GM18519 (cell line): ENCODE results near the gene MFF.
A peak's percentile ranks its signal among the peaks of the same experiment; 100 is the strongest.
"Not testable (repeated sequence)": the region's sequence is repeated elsewhere in the genome, so short reads cannot be mapped to it uniquely, and the experiment has no call there.

Source experiments
- ATAC-seq: cut with Tn5 transposase; IDR thresholded peaks from one replicate; pipeline ENCODE4 v1.9.1; 2021; ENCODE audit warnings: mild to moderate bottlenecking, moderate library complexity; ENCODE audit not compliant: unreplicated experiment, low FRiP score

MFF gene

DNA sequence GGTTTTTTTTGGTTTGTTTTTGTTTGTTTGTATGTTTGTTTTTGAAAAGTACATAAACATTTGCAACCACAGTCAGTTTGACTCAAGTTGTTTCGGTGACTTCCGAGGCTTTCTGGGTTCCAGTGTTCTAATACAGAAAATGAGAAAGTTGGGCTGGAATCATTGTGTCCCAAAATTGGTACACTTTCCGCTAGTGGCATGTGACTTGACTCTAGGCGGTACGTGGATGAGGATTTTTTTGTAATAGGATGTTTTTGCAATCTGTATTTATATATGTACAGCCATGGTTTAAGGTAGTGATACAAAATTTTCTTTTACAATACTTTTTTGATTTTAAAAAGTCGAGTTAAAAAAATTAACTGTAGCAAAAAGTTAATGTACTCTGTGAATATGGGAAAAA, 1.7 kb downstream of the MFF start:
- no peak for ATAC-seq

DNA sequence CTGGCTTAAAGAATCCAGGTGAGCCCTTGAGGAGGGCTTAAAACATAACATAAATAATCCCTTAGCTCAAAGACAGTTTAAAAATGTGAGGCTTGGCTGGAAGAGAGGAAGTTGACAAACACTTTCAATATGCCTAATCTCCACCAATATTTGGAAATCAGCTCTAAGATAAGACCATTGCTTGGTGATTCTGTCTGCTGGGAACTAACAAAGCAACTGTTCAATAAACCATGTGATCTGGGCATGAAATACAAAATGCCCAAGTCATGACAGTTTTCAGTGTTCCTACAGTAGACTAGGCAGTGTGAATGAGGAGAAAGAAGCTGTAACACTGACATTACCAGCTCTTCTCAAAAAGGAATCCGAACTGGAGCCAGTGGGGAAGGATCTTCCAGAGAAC, 10.7 kb downstream of the MFF start:
- ATAC-seq, result no peak

DNA sequence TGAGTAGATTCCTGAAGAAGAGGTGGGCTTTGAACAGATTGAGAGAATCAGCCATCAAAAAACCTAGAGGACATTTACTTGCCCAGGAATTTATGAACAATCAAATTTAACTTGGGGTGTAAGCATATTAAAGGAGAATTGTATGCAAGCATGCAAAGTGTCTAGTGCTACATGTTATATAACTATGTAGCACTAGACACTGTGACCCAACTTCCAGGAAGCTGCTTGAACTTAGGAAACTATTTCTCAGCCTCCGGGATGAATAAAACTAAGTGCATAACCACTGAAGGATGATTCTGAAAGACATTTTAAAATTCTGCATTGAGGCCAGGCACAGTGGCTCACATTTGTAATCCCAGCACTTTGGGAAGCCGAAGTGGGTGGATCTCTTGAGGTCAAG, 12.4 kb downstream of the MFF start:
- ATAC-seq, result no peak

DNA sequence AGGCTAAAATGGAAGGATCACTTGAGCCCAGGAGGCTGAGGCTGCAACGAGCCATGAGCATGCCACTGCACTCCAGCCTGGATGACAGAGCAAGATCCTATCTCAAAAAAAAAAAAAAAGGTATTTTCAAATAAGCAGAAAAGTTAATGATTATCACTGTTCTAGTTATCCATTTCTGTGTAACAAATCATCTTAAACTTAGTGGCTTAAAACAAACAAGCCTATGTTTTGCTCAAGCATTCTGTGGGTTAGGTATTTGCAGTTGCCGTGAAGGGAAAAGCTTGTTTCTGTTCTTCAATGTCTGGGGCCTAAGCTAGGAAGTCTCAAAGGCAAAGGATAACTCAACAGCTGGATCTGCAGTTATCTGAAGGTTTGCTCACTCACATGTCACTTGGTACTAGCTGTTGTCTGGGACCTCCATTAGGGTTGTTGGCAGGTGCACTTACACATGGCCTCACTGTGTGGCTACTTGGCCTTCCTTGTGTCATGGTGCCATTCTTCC, 14.1 kb downstream of the MFF start:
- no peak for ATAC-seq

DNA sequence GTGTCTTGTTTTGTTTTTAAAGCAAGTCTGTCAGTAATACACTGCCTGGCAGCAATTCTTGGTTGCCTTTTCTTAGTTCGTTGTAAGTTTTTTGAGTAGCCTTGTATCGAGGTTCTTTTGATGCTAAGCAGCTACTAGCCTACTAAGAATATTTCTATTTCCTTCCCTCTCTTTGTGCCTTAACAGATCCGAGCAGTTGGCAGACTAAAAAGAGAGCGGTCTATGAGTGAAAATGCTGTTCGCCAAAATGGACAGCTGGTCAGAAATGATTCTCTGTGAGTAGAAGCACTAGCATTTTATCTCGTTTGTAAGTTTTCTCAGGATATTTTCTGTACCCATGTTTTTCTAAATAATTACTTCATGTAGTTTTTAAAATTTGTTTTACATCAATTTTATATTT, 15.1 kb downstream of the MFF start:
- ATAC-seq, result no peak

DNA sequence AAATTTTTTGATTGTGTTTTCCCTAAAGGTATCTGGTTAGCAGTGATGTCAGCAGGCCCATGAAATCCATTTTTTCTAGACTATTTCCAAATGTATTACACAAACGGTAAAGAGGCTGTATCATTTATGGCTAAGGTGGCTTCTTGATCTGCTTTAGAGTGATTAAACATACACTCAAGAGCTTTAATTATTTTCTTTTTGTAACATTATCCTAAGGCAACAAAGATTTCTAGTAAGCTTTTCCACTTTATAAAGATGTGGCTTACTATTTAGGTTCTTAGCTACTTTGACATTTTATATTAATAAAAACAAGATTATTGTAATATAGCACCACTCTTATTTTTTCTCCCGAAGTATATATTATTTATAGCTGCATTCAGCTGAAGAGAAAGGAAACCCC, 16.5 kb downstream of the MFF start:
- ATAC-seq, result no peak

DNA sequence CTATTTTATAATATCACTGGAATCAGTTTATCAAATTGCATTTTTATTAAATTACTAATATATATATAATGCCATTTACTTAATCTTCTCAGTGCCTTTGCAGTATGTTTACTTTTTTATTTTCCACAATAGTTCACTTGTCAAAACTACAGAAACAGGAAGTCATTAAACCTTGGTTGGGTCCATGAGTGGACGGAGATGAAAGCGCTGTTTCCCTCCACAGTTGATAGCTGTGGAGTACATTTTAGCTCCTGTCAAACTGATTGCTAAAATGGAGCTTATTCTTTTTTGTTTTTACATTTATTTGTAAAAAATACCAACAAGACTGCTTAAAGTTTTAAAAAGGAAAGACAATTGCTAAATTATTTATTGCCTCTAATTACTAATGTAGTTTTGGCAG, 19.2 kb downstream of the MFF start:
- ATAC-seq, result no peak

DNA sequence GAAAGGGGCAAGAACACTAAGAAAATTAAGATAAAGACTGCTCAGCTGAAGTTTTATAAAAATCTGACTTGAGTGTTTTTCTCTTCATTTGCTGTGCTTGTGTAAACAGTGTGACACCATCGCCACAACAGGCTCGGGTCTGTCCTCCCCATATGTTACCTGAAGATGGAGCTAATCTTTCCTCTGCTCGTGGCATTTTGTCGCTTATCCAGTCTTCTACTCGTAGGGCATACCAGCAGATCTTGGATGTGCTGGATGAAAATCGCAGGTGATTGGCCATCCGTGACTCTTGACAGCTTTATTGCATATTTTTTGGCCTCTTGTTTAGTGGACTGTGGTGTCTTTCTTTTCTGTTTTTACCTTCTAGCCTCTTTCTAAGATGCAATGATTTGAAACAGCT, 22.1 kb downstream of the MFF start:
- no peak for ATAC-seq

DNA sequence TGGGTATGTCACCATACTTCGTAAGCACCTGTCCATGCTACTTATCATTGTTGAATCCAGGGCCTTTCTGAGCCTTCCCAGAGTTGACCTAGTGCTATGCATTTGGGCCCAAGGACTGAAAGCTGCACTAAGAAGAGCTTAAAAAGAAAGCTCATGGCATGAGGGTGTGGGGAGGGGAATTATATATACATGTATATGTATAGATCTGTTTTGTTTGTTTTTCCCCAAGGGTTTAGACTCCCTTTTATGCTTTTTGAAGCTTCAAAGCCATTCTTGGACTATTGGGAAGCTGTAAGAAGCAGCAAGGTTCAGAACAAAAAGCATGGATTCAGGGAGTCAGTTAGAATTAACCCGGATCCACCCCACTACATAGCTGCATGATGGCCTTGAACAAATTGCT, 23.3 kb downstream of the MFF start:
- ATAC-seq, result no peak

DNA sequence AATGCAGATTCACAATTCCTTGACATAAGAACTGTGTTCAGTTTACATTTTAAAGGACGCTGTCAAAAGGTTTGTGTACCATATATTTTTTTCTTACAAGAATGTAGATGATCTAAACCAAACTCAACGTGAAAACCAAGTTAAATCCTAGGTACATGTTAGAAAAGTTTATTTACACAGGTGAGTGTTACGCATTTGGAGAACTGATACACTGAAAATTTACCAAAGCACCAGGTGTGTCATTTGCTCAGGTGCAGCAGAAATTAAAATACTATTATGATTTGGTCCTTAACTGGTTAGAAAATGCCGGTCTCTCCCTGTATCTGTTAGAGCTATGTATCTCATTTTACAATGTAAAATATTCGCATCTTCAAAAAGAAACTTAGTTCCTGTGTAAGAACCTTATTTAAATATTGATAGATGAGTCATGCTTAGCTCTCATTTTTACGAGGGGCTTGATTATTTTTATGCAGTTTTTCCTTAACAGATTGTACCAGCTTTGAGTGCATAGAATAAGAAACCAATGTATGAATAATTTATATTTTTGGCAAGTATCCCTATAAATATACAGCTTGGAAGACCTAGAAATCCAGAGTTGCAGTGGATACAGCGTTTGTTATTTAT, 25.1 kb downstream of the MFF start:
- ATAC-seq, result no peak

DNA sequence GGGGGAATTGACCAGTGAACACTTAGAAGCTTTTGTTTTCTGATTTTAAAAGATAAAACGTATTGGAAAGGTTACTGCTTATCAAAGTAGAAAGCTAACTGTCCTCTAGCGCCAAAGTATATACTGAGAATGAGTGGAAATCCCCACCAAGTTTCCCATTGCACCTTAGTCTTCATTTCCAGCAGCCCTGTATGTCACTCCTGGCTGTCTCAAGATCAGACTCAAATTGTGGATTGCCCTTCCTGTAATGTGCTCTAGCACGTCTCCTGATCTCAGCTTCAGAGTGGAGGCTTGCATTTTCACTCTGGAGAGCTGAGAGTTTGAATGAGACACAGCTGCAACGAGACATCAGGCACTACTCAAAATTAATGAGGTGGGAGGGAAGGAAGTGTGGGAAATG, 26.6 kb downstream of the MFF start:
- peak; percentile 88 for ATAC-seq

DNA sequence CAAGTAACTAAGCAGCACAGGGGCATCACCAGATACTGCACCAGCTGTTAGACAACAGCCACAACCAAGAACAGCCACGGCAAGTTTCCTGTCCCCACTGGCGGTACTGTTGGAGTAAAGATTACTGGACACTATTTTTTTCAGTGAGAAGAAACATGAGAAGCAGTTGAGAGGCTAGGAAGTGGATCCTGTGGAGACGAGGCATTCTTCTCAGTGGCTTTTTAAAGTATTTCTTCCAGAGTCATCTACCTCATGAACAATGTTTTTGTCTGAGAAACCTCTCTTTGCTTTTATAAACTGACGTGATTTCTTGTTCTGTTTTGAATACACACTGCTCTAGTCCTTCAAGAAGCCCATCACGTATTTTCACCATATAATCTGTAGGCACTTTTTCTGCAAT, 35.3 kb downstream of the MFF start:
- no peak for ATAC-seq

DNA sequence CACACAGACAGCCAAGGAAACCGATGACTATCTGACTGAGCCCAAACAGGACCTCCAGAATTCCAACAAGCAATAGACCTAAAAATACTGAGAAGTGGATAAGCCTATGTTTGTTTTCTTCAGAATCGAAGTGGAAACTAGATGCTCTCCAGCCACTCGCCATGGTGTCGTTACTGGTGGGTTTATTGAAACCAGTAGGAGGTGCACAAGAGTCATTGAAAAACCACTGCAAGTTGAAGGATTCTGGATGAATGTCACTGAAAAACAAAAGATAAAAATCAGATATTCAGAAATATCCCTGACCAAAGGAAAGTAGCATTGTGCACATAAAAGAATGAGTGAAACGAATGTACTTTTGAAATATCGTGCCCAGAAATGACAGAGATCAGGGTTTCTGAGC, 38.7 kb downstream of the MFF start:
- ATAC-seq, result no peak

DNA sequence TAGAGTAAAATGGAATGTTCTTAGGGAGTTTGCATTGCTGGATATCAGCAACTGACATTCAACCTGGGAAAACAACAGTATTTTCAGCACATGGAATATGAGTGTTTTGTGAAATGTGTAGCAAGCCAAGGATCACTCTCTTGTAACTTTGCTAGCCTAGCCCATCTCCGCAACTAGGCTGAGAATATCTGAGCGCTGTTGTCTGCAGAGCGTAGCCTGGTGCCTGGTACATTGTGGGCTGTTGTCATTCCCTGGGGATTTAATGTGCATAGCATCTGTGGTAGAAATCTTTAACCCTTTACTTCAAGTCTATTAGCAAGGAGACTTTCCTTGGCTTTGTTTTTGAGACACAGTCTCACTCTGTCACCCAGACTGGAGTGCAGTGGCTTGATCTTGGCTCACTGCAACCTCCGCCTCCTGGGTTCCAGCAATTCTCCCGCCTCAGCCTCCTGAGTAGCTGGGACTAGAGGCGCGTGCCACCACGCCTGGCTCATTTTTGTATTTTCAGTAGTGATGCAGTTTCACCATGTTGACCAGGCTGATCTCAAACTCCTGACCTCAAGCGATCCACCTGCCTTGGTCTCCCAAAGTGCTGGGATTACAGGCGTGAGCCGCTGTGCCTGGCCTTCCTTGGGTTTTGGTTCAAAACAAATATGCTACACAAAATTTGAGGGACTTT, 39.7 kb downstream of the MFF start:
- ATAC-seq, result not testable (repeated sequence)

DNA sequence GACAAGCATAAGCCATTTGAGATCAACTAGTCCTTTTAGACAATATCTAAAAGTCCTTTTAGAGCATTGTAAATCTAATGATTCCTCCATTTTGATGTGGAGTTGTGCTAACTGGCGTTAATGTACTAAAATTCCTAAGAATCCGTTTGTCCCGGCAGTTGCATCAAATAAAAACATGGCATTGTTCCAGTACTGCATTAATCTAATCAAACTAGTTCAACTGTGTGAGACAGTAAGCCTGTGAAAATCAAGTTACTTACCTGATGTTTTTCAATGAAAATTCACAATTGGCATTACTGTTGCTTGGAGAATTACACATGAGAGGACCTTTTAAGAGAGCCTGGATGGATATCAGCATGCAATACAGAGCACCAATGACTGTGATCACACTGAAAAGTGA, 40.8 kb downstream of the MFF start:
- ATAC-seq, result no peak

DNA sequence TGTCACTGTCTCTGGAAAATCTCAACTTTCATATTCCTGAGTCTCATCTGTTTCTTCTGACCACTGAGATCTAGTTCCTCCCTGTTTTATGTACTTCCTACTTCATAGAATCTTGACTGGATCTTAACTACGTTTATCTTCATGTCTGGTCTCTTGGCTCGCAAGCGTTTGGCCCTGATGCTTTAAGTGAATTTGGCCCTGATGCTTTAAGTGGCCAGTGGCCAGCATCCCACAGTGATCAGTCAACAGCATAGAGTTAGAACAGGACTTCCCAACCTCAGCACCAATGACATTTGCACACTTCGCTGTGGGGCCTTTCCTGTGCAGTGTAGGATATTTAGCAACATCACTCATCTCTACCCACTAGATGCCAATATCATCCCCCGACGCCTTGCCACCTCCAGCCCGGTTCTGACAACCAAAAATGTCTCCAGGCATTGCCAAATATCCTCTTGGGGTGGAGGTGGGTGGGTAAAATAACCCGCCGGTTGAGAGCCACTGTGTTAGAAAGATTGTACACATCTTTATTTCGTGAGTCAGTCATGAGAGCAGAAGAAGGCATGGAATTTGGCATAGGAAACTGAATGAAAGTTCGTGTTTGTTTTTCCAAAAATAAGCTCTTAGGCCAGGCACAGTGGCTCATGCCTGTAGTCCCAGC, 41.8 kb downstream of the MFF start:
- no peak for ATAC-seq

DNA sequence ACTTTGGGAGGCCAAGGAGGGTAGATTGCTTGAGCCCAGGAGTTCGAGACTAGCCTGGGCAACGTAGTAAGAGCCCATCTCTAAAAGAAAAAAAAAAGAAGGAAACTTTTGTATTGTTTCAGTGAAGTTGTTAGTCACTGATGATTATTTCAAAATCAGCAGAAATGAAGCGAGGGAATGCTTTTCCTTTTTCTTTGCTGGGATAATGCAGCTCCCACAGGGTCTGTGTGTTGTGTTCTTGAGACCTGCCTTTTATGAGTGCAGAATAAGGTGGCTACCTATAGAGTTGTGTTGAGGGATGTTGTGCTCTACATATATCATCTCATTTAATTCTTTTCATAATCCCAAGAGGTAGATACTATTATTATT, 42.4 kb downstream of the MFF start:
- no peak for ATAC-seq

DNA sequence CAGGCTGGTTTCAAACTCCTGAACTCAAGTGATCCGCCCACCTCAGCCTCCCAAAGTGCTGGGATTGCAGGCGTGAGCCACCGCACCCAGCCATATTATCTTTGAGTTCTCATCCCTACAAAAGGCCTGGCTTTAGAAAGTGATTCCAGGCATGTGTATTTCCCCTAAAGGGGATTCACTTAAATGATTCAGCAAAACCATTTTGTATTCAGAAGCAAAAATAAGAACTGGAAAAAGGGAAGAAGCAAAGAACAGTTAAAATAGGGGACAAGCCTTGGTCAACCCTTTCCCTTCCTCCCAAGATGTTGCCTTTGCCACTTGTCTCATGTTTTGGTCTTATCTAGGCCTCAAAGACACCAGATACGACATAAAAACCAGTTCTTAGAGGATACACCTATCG, 43.5 kb downstream of the MFF start:
- ATAC-seq, result no peak

DNA sequence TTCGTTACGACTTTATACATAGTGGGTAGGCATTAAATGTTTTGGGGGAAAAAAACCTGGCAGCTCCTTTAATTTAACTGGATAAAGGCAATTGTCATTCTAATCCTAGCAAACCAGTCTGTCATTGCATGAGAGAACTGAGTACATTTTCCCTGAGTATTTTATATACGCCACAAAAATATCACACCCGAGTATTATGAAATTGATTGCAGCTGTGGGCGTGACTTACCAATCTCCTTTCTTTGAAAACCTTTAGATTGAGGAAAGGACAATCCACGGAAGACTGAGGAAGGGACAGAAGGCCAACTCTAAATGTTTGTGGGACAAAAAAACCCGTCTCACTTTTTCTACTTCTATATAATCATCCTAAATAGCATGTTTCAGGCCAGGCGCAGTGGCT, 45.0 kb downstream of the MFF start:
- ATAC-seq, result no peak

DNA sequence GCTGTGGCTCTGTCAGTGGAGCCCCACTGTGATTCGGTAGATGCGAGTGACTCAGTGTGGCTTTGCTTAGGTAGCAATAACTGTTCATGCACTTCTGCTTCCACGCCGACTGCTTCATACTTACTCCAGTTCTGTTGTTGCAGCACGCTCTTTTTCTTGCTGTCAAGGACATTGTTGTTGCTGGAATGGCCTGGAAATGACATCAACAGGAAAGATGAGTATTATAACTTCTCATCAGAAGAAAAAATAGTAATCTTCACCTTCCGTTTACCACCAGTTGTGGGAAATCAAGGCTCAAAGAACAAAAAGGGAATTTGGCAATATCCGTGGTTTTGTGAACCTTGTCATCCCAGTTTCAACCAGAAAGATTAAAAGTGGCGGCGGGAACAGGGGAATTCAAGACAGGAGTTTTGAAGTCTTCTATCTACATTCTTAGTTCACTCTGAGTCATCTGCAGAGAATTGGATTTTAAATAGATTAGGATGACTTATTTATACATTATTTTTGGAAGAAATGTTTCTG, 45.8 kb downstream of the MFF start:
- no peak for ATAC-seq

DNA sequence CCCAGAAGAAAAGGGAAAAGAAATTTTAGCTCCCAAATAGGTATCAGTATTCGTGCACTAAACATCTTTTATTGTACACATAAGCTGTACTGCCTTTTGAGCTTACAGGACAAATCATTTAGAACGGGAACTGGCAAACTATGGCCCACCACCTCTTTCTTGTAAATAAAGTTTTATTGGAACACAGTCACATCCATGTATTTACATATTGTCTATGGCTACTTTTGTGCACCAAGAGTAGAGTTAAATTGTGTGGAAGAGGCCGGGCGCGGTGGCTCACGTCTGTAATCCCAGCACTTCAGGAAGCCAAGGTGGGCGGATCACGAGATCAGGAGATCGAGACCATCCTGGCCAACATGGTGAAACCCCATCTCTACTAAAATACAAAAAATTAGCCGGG, 48.3 kb downstream of the MFF start:
- no peak for ATAC-seq

DNA sequence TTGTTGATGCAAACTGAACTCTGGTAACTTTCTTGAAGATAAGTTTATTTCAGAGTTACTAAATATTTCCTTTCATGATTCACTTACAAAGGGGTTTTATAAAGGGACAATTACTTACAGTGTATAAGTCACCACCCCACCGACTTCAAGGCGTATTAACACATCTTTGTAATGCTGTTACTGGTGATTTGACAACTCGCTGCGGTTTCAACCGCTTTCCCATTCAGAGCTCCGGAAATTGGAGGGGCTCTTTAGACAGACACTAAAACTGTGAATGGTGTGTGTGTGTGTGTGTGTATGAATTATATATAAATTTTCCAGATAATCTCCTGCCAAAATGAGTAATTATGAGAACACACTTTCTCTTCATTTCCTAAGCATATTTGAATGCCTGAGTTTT, 49.1 kb downstream of the MFF start:
- ATAC-seq, result no peak
